BLaER1 treated with 17β-estradiol and CSF1 and Interleukin-3, amounts not matched to agents 10 nM and 100 nM (cell line): Measurements from ENCODE around the gene IL1RN.

ENCODE experiments used
- H3K27ac ChIP-seq, 11 experiments: shearing (Covaris generic); formaldehyde crosslinking; 2 replicates each; pipeline ENCODE4 v1.8.1; 2022
- H3K27me3 ChIP-seq, 11 experiments: shearing (Covaris generic); formaldehyde crosslinking; 2 replicates each; pipeline ENCODE4 v1.8.1; 2022
- H3K36me3 ChIP-seq, 11 experiments: shearing (Covaris generic); formaldehyde crosslinking; 2 replicates each; pipeline ENCODE4 v1.8.1; 2022
- H3K4me1 ChIP-seq, 10 experiments: shearing (Covaris generic); formaldehyde crosslinking; 2 replicates each; pipeline ENCODE4 v1.8.1; 2022
- H3K4me2 ChIP-seq, 11 experiments: shearing (Covaris generic); formaldehyde crosslinking; 2 replicates each; pipeline ENCODE4 v1.8.1; 2022
- H3K4me3 ChIP-seq, 10 experiments: shearing (Covaris generic); formaldehyde crosslinking; 2 replicates each; pipeline ENCODE4 v1.8.1; 2022
- H3K9ac ChIP-seq, 11 experiments: shearing (Covaris generic); formaldehyde crosslinking; 2 replicates each; pipeline ENCODE4 v1.8.1; 2022
- H3K9me3 ChIP-seq, 11 experiments: shearing (Covaris generic); formaldehyde crosslinking; replicated peaks in 1 of 11; 2 replicates each; pipeline ENCODE4 v1.8.1; 2022
- H4K20me1 ChIP-seq, 11 experiments: shearing (Covaris generic); formaldehyde crosslinking; 2 replicates each; pipeline ENCODE4 v1.8.1; 2022
- Cebpa-rat ChIP-seq, 11 experiments: shearing (Covaris generic); IDR thresholded peaks; 2 replicates each; pipeline ENCODE4 v1.8.1; 2022

IL1RN gene

DNA sequence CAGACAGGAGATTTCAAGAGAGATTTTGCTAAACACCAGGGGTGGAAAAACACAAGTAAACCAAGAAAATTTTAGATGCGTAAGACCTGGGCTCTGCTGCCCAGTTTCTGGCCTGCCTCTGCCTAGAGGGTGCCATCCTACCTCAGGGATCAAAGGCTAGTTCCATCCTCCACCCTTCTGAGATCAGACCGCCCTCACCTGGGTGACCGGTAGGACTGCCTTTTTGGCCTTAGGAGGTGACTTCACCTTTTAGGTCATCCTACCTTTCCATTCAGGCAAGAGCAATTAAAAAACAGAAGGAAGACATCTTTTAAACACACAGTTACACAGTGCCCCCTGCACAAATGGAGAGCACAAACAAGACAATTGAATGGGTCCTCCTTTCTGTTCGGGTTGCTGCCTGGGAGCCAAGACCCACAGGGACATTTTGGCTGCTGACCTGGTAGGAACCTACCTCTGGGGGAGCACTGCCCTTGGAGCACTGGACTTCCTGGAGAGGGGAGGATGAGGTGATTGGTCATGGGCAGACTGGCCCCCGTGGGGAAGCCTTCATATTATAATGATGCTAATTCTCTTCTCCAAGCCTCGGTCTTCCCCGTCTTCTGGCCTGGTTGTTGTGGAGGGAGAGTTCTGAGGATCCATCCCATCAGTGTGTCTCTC, 49.4 kb downstream of the IL1RN start:
- Histone ChIP-seq H3K4me2 (peak overlapping the region; percentile 95 to 100 (median 98)), H3K27me3 (no peaks in the 10 kb centered on the region), H3K9ac (peak overlapping the region in 3 of 11 experiments; percentile 74 to 84 (median 76); a peak in 1 of 22 replicates), H3K27ac (peak overlapping the region in 2 of 11 experiments; percentile 3 to 77; a peak in 1 of 22 replicates), H3K36me3 (peaks cover 0 to 38% (median 0%) of the 10 kb centered on the region in 11 experiments; a peak in 8 of 22 replicates), H4K20me1 (peaks cover 0 to 70% (median 33%) of the 10 kb centered on the region in 11 experiments; a peak in 15 of 22 replicates), H3K4me3 (no peak overlapping the region; a peak in 1 of 20 replicates), H3K4me1 (peaks cover 80 to 90% (median 82%) of the 10 kb centered on the region in 10 experiments), H3K9me3 (no peaks in the 10 kb centered on the region)
- no peak for TF ChIP-seq Cebpa-rat (IDR thresholded peaks at IDR 0.05)

DNA sequence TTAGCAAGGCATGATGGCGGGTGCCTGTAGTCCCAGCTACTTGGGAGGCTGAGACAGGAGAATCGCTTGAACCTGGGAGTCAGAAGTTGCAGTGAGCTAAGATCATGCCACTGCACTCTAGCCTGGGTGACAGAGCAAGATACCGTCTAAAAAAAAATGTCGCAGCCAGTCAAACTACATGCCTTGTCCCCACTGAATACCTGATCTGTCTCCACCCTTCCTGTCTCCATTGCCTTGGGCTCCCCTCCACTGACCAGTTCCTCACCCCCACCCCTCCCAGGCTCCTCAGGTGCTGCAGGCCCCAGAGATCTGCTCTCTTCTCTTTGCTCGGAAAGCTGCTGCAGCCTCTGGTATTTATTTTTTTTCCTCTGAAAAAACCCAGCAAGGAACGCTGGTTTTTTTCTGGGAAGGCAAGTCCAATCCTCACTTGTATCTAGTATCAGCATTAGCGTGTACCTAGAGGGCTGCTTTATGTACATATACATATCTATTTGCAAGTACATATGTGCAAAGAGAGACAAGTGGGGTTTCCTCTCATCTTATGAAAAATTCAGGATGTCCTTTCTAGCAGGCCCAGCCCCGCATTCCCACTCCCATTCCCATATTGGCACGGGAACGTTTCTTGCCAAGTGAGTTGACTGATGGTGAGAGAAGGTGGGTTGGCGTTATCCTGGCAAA, 50.8 kb downstream of the IL1RN start:
- Histone ChIP-seq H3K4me1 (peaks cover 79 to 94% (median 84%) of the 10 kb centered on the region in 10 experiments), H3K4me2 (peak overlapping the region in 10 of 11 experiments; percentile 4 to 100 (median 88); a peak in 15 of 22 replicates), H3K4me3 (no peak overlapping the region), H3K27ac (no peak overlapping the region), H3K9me3 (no peaks in the 10 kb centered on the region), H3K9ac (no peak overlapping the region), H4K20me1 (peaks cover 0 to 83% (median 39%) of the 10 kb centered on the region in 11 experiments; a peak in 15 of 22 replicates), H3K36me3 (peaks cover 0 to 52% (median 12%) of the 10 kb centered on the region in 11 experiments; a peak in 15 of 22 replicates), H3K27me3 (no peaks in the 10 kb centered on the region)
- TF ChIP-seq Cebpa-rat (IDR thresholded peaks at IDR 0.05): no peak

DNA sequence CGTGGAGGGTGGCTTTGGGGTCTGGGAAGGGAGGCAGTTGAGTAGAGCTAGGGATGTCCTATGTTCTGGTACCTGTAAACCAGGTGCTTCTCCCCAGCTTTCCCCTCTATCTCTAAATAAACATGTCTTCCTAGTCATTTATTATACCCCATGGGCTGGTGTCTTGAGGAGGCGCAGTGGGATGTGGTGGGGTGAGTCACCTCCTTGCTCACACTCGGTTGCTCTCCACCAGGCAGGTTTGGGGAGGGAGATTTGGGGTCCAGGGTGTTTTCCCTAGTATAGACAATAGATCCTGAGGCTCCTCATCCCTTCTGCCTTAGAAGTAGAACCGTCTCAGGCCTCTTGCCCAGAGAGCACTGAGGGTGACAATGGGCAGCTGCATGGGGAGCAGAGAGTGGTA, 51.5 kb downstream of the IL1RN start:
- Histone ChIP-seq H3K9me3 (no peaks in the 10 kb centered on the region), H3K4me2 (peak overlapping the region; percentile 4 to 100 (median 90); a peak in 16 of 22 replicates), H3K4me1 (peaks cover 72 to 87% (median 78%) of the 10 kb centered on the region in 10 experiments), H4K20me1 (peaks cover 0 to 90% (median 39%) of the 10 kb centered on the region in 11 experiments; a peak in 15 of 22 replicates), H3K27me3 (no peaks in the 10 kb centered on the region), H3K27ac (no peak overlapping the region), H3K4me3 (no peak overlapping the region), H3K36me3 (peaks cover 0 to 59% (median 19%) of the 10 kb centered on the region in 11 experiments; a peak in 15 of 22 replicates), H3K9ac (peak overlapping the region in 1 of 11 experiments; percentile 1; a peak in 1 of 22 replicates)
- no peak for TF ChIP-seq Cebpa-rat (IDR thresholded peaks at IDR 0.05)

DNA sequence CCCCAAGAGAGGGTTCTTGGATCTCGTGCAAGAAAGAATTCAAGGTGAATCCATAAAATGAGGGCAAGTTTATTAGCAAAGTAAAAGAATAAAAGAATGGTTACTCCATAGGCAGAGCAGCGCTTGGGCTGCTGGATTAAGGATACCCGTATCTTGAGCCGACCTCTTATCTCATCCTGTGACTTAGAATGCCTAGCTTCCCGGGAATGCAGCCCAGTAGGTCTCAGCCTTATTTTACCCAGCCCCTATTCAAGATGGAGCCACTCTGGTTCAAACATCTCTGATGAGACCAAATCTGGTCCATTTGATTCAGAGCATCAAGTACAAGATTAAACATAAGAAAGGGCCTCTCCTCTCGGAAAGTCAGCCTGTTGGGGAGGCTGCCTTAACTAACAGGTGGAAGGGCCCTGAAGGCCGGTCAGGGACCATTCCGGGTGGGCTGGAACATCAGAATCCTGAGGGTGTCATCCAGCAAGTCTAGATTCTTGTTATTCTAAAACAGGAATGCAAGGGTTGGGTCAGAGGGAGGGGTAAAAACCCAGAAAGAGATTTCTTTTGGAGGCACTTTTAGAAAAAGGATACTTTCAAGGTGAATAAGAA, 52.1 kb downstream of the IL1RN start:
- H3K4me2 ChIP-seq: peak overlapping the region; percentile 74 to 100 (median 90)
- no peaks in the 10 kb centered on the region for H3K27me3 ChIP-seq
- H3K27ac ChIP-seq: peak overlapping the region in 1 of 11 experiments; percentile 56; a peak in 2 of 22 replicates
- H3K9me3 ChIP-seq: no peaks in the 10 kb centered on the region
- peaks cover 66 to 87% (median 73%) of the 10 kb centered on the region in 10 experiments for H3K4me1 ChIP-seq
- TF ChIP-seq Cebpa-rat (IDR thresholded peaks at IDR 0.05): no peak
- H3K9ac ChIP-seq: peak overlapping the region in 5 of 11 experiments; percentile 2 to 38 (median 18); a peak in 4 of 22 replicates
- H3K36me3 ChIP-seq: peaks cover under 1 to 65% (median 23%) of the 10 kb centered on the region in 11 experiments; a peak in 15 of 22 replicates
- H4K20me1 ChIP-seq: peaks cover 0 to 97% (median 44%) of the 10 kb centered on the region in 11 experiments; a peak in 15 of 22 replicates
- H3K4me3 ChIP-seq: no peak overlapping the region

DNA sequence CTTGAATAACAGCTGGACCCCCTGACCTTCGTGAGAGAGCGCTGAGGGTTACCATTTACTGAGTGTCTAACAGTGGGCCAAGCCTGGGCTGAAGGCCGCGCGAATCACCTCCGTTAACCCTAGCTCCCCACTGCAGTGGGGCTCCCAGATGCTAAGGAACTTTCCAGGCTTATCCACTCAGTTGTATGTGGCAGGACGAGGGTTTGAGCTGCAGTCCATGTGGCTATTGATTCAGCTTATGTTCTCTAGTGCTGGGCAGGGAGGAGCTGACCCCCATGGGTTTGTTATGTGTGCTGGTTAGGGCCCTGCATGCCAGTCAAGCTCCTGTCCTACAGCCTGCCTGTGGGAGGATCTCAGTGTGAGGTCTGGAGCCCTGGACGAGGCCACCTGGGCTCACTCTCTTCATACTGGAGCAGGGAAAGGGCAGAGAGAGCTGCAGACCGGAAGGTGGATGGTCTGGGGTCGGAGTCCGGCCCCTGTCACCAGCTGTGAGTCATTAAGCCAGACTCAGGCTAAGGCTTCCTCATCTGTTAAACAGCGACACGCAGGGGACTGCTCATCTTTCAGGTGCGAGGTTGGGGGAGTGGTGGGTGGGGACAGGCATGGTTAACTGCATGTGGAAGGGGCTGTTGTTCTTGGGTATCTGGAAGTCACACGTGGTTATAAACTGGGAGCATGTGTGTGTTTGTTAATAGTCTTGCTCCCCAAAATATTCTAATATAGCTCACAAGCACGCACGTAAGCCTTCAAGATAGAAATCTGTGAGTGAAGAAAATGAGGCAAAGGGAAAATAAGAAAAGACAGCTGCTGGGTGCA, 52.9 kb downstream of the IL1RN start:
- Histone ChIP-seq H3K9ac (peak overlapping the region in 9 of 11 experiments; percentile 2 to 67 (median 24); a peak in 10 of 22 replicates), H4K20me1 (peaks cover 0 to 100% (median 52%) of the 10 kb centered on the region in 11 experiments; a peak in 15 of 22 replicates), H3K4me3 (no peak overlapping the region; a peak in 1 of 20 replicates), H3K4me2 (peak overlapping the region; percentile 74 to 100 (median 90)), H3K9me3 (no peaks in the 10 kb centered on the region), H3K27me3 (no peaks in the 10 kb centered on the region), H3K36me3 (peaks cover 8 to 73% (median 30%) of the 10 kb centered on the region in 11 experiments; a peak in 16 of 22 replicates), H3K27ac (peak overlapping the region in 6 of 11 experiments; percentile 15 to 78 (median 64); a peak in 8 of 22 replicates), H3K4me1 (peaks cover 58 to 87% (median 68%) of the 10 kb centered on the region in 10 experiments)
- no peak for TF ChIP-seq Cebpa-rat (IDR thresholded peaks at IDR 0.05)

DNA sequence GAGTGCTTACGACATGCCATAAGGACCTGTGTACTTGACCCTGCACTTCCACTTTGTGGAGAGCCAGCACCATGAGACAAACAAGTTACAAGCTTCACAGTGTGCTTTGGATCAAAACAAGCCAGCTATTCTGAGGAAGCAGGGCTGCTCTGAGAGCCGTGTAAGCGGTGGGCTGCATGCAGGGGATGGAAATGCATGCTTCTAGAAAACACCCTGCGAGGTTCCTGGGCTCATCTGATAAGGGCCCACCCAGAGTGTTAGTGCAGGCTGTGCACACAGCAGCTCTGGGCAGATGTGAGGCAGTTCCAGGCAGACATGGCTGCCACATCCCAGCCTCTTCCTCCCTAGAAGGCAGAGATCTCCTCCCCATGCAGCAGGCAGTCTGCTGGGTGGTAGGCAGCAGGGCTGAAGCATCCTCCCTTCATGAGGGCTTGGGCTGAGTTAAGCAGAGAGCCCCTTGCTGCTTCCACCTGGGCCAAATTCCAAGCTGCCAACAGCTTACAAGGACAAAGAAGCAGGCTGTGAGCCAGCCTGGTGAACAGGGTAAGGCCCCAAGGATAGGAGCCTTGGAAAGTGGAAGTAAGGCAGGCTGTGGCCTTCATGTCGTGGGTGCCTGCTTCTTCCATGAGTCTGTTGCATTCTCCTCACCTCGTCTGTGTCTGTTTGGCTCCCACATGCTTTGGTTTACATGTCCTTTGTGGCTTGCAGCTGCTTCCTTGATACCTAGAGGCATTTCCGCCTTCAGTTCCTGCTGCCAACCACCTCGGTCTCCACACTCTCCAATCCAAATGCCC, 54.1 kb downstream of the IL1RN start:
- Histone ChIP-seq H3K4me1 (peaks cover 47 to 87% (median 57%) of the 10 kb centered on the region in 10 experiments), H3K4me3 (0 out of 20 replicates have a peak overlapping the region, but pooled peaks of 1 of the 10 experiments have one; percentile 17), H4K20me1 (peaks cover 0 to 100% (median 51%) of the 10 kb centered on the region in 11 experiments; a peak in 16 of 22 replicates), H3K4me2 (peak overlapping the region; percentile 74 to 100 (median 90)), H3K27me3 (no peaks in the 10 kb centered on the region), H3K27ac (peak overlapping the region in 9 of 11 experiments; percentile 8 to 78 (median 63); a peak in 16 of 22 replicates), H3K36me3 (peaks cover 18 to 84% (median 41%) of the 10 kb centered on the region in 11 experiments; a peak in 16 of 22 replicates), H3K9ac (peak overlapping the region in 9 of 11 experiments; percentile 18 to 67 (median 44); a peak in 14 of 22 replicates), H3K9me3 (no peaks in the 10 kb centered on the region)
- no peak for TF ChIP-seq Cebpa-rat (IDR thresholded peaks at IDR 0.05)
